GM12878 (cell line): ENCODE measurements around the gene BMERB1. TPM values are rescaled to one million over a fixed set of nuclear protein-coding genes. Genes with fewer than 3 reads are reported as not detected.

Experiments used
- ATAC-seq: fragments of 200-7000 bp; cut with Tn5 transposase; 3 replicates; pipeline ENCODE4 v1.9.1; 2020; ENCODE audit warnings: mild to moderate bottlenecking, moderate library complexity
- BruUV-seq: library from RNA; stranded (reverse); fragments of 400-500 nt; replicated peaks from 2 replicates; lab custom pipeline; 2021; lab: Mats Ljungman, UMichigan
- CTCF ChIA-PET: fragments of 300-600 bp; sonication (Branson Sonifier 250); formaldehyde crosslinking; extraction: SDS; loops from one replicate; lab custom pipeline; 2021; ENCODE audit warnings: inconsistent platforms; lab: Yijun Ruan, JAX
- POLR2A ChIA-PET: fragments of 350-600 bp; formaldehyde crosslinking; extraction: SDS; loops from one replicate; lab custom pipeline; 2021; ENCODE audit warnings: inconsistent platforms; lab: Charles Lee
- RAD21 ChIA-PET: fragments of 300-600 bp; sonication (Branson Sonifier 250); formaldehyde crosslinking; loops from one replicate; lab custom pipeline; 2023; ENCODE audit warnings: antibody characterized with exemption; ENCODE audit not compliant: unreplicated experiment; lab: Charles Lee
- SMC1A ChIA-PET: fragments of 300-600 bp; sonication (Branson Sonifier 250); formaldehyde crosslinking; loops from one replicate; lab custom pipeline; 2023; ENCODE audit not compliant: unreplicated experiment, uncharacterized antibody; lab: Charles Lee
- DNase-seq: peaks from one replicate; pipeline ENCODE4 v3.0.0-alpha.2; 2011; ENCODE audit warnings: low read depth, low spot score
- FAIRE-seq: peaks from 3 replicates; lab custom pipeline; 2011; peaks lifted over from hg19 to GRCh38; lab: Jason Lieb, UNC
- H2AFZ ChIP-seq: 2 replicates; pipeline ENCODE4 v1.6.0; 2011; ENCODE audit warnings: low read depth, low read length, control low read depth; ENCODE audit not compliant: control insufficient read depth
- H3K27ac ChIP-seq: 2 replicates; pipeline ENCODE4 v1.5.1; 2011; ENCODE audit warnings: control low read depth; ENCODE audit not compliant: control insufficient read depth, insufficient read depth
- H3K27me3 ChIP-seq, 2 experiments: replicated peaks in 1 of 2; 2 replicates each; pipeline versions ENCODE4 v1.6.0 to v1.6.1; 2011; ENCODE audit warnings: low read length in 1 of 2; ENCODE audit not compliant: control insufficient read depth in 2 of 2, insufficient read depth in 2 of 2
- H3K36me3 ChIP-seq, 2 experiments: 2 replicates each; pipeline ENCODE4 v1.5.1; 2011; ENCODE audit warnings: low read length in 1 of 2; ENCODE audit not compliant: control insufficient read depth in 2 of 2, insufficient read depth in 2 of 2
- H3K4me1 ChIP-seq: 2 replicates; pipeline ENCODE4 v1.6.1; 2011; ENCODE audit warnings: mild to moderate bottlenecking, low read length, moderate library complexity, mixed read lengths; ENCODE audit not compliant: control insufficient read depth, insufficient read depth
- H3K4me2 ChIP-seq: 2 replicates; pipeline ENCODE4 v1.6.0; 2011; ENCODE audit warnings: control low read depth; ENCODE audit not compliant: control insufficient read depth, insufficient read depth
- H3K4me3 ChIP-seq: fragments of 200-600 bp; sonication (generic); 2 replicates; pipeline ENCODE4 v1.5.1; 2016
- H3K79me2 ChIP-seq: 2 replicates; pipeline ENCODE4 v1.6.0; 2011; ENCODE audit warnings: low read length; ENCODE audit not compliant: control insufficient read depth, insufficient read depth
- H3K9ac ChIP-seq: 2 replicates; pipeline ENCODE4 v1.8.0; 2011; ENCODE audit warnings: low read length, control low read depth, mixed read lengths; ENCODE audit not compliant: control insufficient read depth, insufficient read depth
- H3K9me3 ChIP-seq: replicated peaks from 3 replicates; pipeline ENCODE4 v1.5.1; 2011; ENCODE audit warnings: mild to moderate bottlenecking, low read length; ENCODE audit not compliant: control insufficient read depth, insufficient read depth
- H4K20me1 ChIP-seq: 2 replicates; pipeline ENCODE4 v1.6.0; 2011; ENCODE audit not compliant: control insufficient read depth, insufficient read depth
- ATF7 ChIP-seq: fragments of 450-650 bp; IDR thresholded peaks from 2 replicates; pipeline ENCODE4 v1.6.1; 2016; ENCODE audit warnings: low read depth, mild to moderate bottlenecking
- BRCA1 ChIP-seq: IDR thresholded peaks from 2 replicates; pipeline ENCODE4 v1.6.1; 2011; ENCODE audit warnings: low read depth, low read length, improper control_type of control experiment
- CBX3 ChIP-seq: fragments of 200-600 bp; sonication (generic); IDR thresholded peaks from 2 replicates; pipeline ENCODE4 v1.6.1; 2016; ENCODE audit warnings: low read depth, borderline replicate concordance
- CEBPB ChIP-seq, 2 experiments: fragments of 150-350 bp in 1 of 2; IDR thresholded peaks; 2 replicates each; pipeline ENCODE4 v1.6.1; 2012 to 2014; ENCODE audit warnings: low read depth in 2 of 2, low read length in 2 of 2, borderline replicate concordance in 1 of 2, inconsistent platforms in 1 of 2
- CHD1 ChIP-seq: IDR thresholded peaks from 2 replicates; pipeline ENCODE4 v1.6.1; 2012; ENCODE audit warnings: low read depth, low read length, improper control_type of control experiment
- JUND ChIP-seq: IDR thresholded peaks from 2 replicates; pipeline ENCODE4 v1.6.1; 2012; ENCODE audit warnings: low read depth, mild to moderate bottlenecking, low read length, improper control_type of control experiment, moderate library complexity
- MEF2B ChIP-seq: fragments of 450-650 bp; IDR thresholded peaks from 2 replicates; pipeline ENCODE4 v1.6.1; 2018; ENCODE audit warnings: mild to moderate bottlenecking, moderate library complexity; ENCODE audit not compliant: partially characterized antibody, poor library complexity, severe bottlenecking
- MTA3 ChIP-seq: IDR thresholded peaks from 2 replicates; pipeline ENCODE4 v1.6.1; 2012; ENCODE audit warnings: low read length, inconsistent platforms, borderline replicate concordance
- MXI1 ChIP-seq: fragments of 150-350 bp; IDR thresholded peaks from 2 replicates; pipeline ENCODE4 v1.6.1; 2011; ENCODE audit warnings: low read depth, mild to moderate bottlenecking, inconsistent platforms, low read length, improper control_type of control experiment
- PAX5 ChIP-seq: IDR thresholded peaks from 2 replicates; pipeline ENCODE4 v1.6.1; 2011; ENCODE audit warnings: low read depth, low read length, borderline replicate concordance
- PAX8 ChIP-seq: fragments of 450-650 bp; IDR thresholded peaks from 2 replicates; pipeline ENCODE4 v1.6.1; 2017; ENCODE audit warnings: mild to moderate bottlenecking, moderate library complexity
- POLR2AphosphoS2 ChIP-seq: IDR thresholded peaks from 2 replicates; pipeline ENCODE4 v1.6.1; 2011; ENCODE audit warnings: low read depth, mild to moderate bottlenecking, low read length, improper control_type of control experiment, moderate library complexity
- POU2F2 ChIP-seq: IDR thresholded peaks from 3 replicates; pipeline ENCODE4 v1.6.1; 2011; ENCODE audit warnings: low read depth, mild to moderate bottlenecking, low read length, borderline replicate concordance
- SPI1 ChIP-seq: IDR thresholded peaks from 2 replicates; pipeline ENCODE4 v1.6.1; 2011; ENCODE audit warnings: low read depth, mild to moderate bottlenecking, low read length, moderate library complexity, borderline replicate concordance; ENCODE audit not compliant: insufficient read depth
- TCF3 ChIP-seq: IDR thresholded peaks from 2 replicates; pipeline ENCODE4 v1.6.1; 2012; ENCODE audit warnings: low read depth, mild to moderate bottlenecking, low read length, borderline replicate concordance; ENCODE audit not compliant: insufficient read depth
- ZZZ3 ChIP-seq: IDR thresholded peaks from 2 replicates; pipeline ENCODE4 v1.6.1; 2011; ENCODE audit warnings: low read depth; ENCODE audit not compliant: control insufficient read depth, insufficient read length
- WGBS: methylation state at CpG from one replicate; pipeline ENCODE4 v1.1.6; 2016; ENCODE audit warnings: low lambda C conversion rate; ENCODE audit not compliant: insufficient replicate concordance, insufficient coverage; ENCODE audit errors: missing lambda C conversion rate; 5-methylcytosine and 5-hydroxymethylcytosine counted together
- in situ Hi-C: fragments of 300-500 bp; cut with MboI; formaldehyde crosslinking; loops from 9 replicates; pipeline ENCODE4 v1.14.3; 2018; ENCODE audit warnings: mixed read lengths
- intact Hi-C: fragments of 100-400 bp; cut with micrococcal nuclease; formaldehyde crosslinking; loops from one replicate; pipeline ENCODE4 v1.14.2; 2022; ENCODE audit not compliant: unreplicated experiment
- polyA plus RNA-seq, 11 experiments: library from polyadenylated mRNA; depleted of rRNA in 4 of 11; unstranded in 6 of 11; stranded (reverse) in 5 of 11; fragments of >200 nt; fragmentation: Nextera tagmentation in 4 of 11; fragmentation: Illumina TruSeq in 1 of 11; extraction: Ambion mirVana in 4 of 11; extraction: Trizol in 1 of 11; gene quantifications; 1 replicate in 1 of 11; 2 replicates in 10 of 11; pipeline versions ENCODE4 v1.2.1 to v1.2.3, GENCODE V29; 2011 to 2016; ENCODE audit warnings: inconsistent platforms in 2 of 11, missing spikeins in 2 of 11, low read depth in 1 of 11
- total RNA-seq, 4 experiments: library from RNA; depleted of rRNA in 3 of 4; stranded (reverse); fragments of >200 nt in 3 of 4; fragmentation: Illumina TruSeq in 1 of 4; extraction: Trizol in 1 of 4; gene quantifications; 2 replicates each; pipeline versions ENCODE4 v1.2.1 to v1.2.3, GENCODE V29; 2013 to 2021
- TF ChIP-seq, protein P1 (sequence below): IDR thresholded peaks from 2 replicates; pipeline ENCODE4 v1.6.1; 2011; ENCODE audit warnings: low read depth, mild to moderate bottlenecking, low read length, moderate library complexity, borderline replicate concordance; ENCODE audit errors: extremely low read depth
- TF ChIP-seq, protein P2 (sequence below): fragments of 450-650 bp; conservative IDR thresholded peaks from 2 replicates; pipeline ENCODE4 v1.6.1; 2017; ENCODE audit warnings: mild to moderate bottlenecking, moderate library complexity
- TF ChIP-seq, protein P3 (sequence below): fragments of 150-350 bp; IDR thresholded peaks from 2 replicates; pipeline ENCODE4 v1.6.1; 2014; ENCODE audit warnings: mild to moderate bottlenecking, low read depth, low read length

The BMERB1 gene
- total and polyA plus RNA-seq, 10 of the 15 experiments (the other 5 are each of a cell fraction or from before 2014, with no cell fraction given): 0.05 to 0.68 (median 0.34) TPM

DNA sequence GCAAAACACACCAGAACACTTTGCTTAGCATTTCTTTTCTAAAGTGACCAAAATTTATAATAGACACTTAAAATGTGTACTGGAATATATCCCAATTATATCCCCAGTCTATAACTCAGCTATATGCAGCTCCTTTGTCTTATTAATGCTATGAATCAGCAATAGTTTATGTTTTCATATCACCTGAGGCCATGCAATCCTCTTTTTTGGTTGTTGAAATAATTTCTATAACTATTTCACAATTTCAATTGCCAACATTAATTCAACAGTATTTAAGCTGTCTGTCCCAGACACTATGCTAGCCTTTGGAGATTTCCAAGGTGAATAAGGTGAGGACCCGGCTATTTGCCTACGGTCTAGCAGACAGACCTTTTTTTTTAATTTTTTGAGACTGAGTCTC lies 17.2 kb upstream of the BMERB1 start:
- SMC1A ChIA-PET: no interaction called here
- Histone ChIP-seq H3K9me3 (no peaks in the 10 kb centered on the region), H2AFZ (no peak overlapping the region), H3K36me3 (no peaks in the 10 kb centered on the region), H3K4me1 (no peaks in the 10 kb centered on the region), H4K20me1 (no peaks in the 10 kb centered on the region), H3K27ac (no peak overlapping the region), H3K9ac (no peak overlapping the region), H3K27me3 (no peaks in the 10 kb centered on the region), H3K4me2 (no peak overlapping the region), H3K4me3 (no peak overlapping the region), H3K79me2 (no peaks in the 10 kb centered on the region)
- in situ Hi-C loops (loop anchor here (25.0 kb wide), 1 partner anchor 605 kb away; no protein-coding TSS in a partner anchor), intact Hi-C loops (no loop called here)
- WGBS: 90% methylated on average over 2 of the region's 2 CpGs
- POLR2A ChIA-PET: no interaction called here
- CTCF ChIA-PET: no interaction called here
- TF ChIP-seq CBX3: no peak
- no peak for TF ChIP-seq CHD1
- TF ChIP-seq TCF3: no peak
- TF ChIP-seq JUND: no peak
- no peak for TF ChIP-seq MTA3
- no peak for TF ChIP-seq ZZZ3
- TF ChIP-seq, protein P1, sequence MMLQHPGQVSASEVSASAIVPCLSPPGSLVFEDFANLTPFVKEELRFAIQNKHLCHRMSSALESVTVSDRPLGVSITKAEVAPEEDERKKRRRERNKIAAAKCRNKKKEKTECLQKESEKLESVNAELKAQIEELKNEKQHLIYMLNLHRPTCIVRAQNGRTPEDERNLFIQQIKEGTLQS: no peak
- no peak for TF ChIP-seq SPI1
- no peak for TF ChIP-seq CEBPB (IDR thresholded peaks at IDR 0.05; ENCODE audit: borderline replicate concordance in 1 of 2, low read depth in 2 of 2, low read length in 2 of 2)
- TF ChIP-seq, protein P2, sequence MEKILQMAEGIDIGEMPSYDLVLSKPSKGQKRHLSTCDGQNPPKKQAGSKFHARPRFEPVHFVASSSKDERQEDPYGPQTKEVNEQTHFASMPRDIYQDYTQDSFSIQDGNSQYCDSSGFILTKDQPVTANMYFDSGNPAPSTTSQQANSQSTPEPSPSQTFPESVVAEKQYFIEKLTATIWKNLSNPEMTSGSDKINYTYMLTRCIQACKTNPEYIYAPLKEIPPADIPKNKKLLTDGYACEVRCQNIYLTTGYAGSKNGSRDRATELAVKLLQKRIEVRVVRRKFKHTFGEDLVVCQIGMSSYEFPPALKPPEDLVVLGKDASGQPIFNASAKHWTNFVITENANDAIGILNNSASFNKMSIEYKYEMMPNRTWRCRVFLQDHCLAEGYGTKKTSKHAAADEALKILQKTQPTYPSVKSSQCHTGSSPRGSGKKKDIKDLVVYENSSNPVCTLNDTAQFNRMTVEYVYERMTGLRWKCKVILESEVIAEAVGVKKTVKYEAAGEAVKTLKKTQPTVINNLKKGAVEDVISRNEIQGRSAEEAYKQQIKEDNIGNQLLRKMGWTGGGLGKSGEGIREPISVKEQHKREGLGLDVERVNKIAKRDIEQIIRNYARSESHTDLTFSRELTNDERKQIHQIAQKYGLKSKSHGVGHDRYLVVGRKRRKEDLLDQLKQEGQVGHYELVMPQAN: no peak
- TF ChIP-seq, protein P3, sequence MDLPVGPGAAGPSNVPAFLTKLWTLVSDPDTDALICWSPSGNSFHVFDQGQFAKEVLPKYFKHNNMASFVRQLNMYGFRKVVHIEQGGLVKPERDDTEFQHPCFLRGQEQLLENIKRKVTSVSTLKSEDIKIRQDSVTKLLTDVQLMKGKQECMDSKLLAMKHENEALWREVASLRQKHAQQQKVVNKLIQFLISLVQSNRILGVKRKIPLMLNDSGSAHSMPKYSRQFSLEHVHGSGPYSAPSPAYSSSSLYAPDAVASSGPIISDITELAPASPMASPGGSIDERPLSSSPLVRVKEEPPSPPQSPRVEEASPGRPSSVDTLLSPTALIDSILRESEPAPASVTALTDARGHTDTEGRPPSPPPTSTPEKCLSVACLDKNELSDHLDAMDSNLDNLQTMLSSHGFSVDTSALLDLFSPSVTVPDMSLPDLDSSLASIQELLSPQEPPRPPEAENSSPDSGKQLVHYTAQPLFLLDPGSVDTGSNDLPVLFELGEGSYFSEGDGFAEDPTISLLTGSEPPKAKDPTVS: no peak
- no peak for TF ChIP-seq BRCA1
- no peak for TF ChIP-seq MXI1
- no peak for TF ChIP-seq PAX5
- no peak for TF ChIP-seq PAX8
- TF ChIP-seq POLR2AphosphoS2: no peak
- no peak for TF ChIP-seq MEF2B
- no peak for TF ChIP-seq POU2F2
- TF ChIP-seq ATF7: no peak
- no peak for DNase-seq
- no peak for ATAC-seq
- no peak for FAIRE-seq
- RAD21 ChIA-PET: no interaction called here
- no TSS peak for BruUV-seq
